Nephron (organoid): ENCODE measurements around the gene FKBP5.
A peak's percentile ranks its signal among the peaks of the same experiment; 100 is the strongest.

ENCODE experiments used
- H3K27ac Mint-ChIP-seq, 3 experiments: 2 replicates each; pipeline ENCODE4 v1.8.0; 2020; ENCODE audit warnings: mixed read lengths in 3 of 3, mild to moderate bottlenecking in 2 of 3, moderate library complexity in 1 of 3
- H3K27me3 Mint-ChIP-seq: 2 replicates; pipeline ENCODE4 v1.8.0; 2021; ENCODE audit warnings: low read depth, mild to moderate bottlenecking, moderate library complexity, mixed read lengths
- H3K36me3 Mint-ChIP-seq: 2 replicates; pipeline ENCODE4 v1.8.0; 2020; ENCODE audit warnings: low read depth, mixed read lengths
- H3K4me1 Mint-ChIP-seq: 2 replicates; pipeline ENCODE4 v1.8.0; 2020; ENCODE audit warnings: mixed read lengths
- H3K4me3 Mint-ChIP-seq, 3 experiments: 2 replicates each; pipeline ENCODE4 v1.8.0; 2020; ENCODE audit warnings: mild to moderate bottlenecking in 3 of 3, mixed read lengths in 3 of 3, moderate library complexity in 2 of 3
- H3K9me3 Mint-ChIP-seq: 2 replicates; pipeline ENCODE4 v1.8.0; 2020; ENCODE audit warnings: mixed read lengths
- CTCF ChIP-seq, 3 experiments: fragments of 200-600 bp; sonication (generic); IDR thresholded peaks; one replicate each; pipeline ENCODE4 v1.5.0; 2021; ENCODE audit warnings: antibody characterized with exemption in 3 of 3; ENCODE audit not compliant: unreplicated experiment in 3 of 3

The FKBP5 gene

GRCh38 chr6:35665573-35665972, 23.1 kb downstream of the FKBP5 start:
- no peaks in the 10 kb centered on the region for H3K36me3 Mint-ChIP-seq
- H3K4me3 Mint-ChIP-seq, result no peak overlapping the region
- H3K9me3 Mint-ChIP-seq, result no peaks in the 10 kb centered on the region
- peaks cover 8% of the 10 kb centered on the region for H3K4me1 Mint-ChIP-seq
- no peak overlapping the region for H3K27ac Mint-ChIP-seq
- H3K27me3 Mint-ChIP-seq, result no peaks in the 10 kb centered on the region
- TF ChIP-seq CTCF (IDR thresholded peaks at IDR 0.05; ENCODE audit: unreplicated experiment in 3 of 3), result no peak

GRCh38 chr6:35664945-35665344, 23.8 kb downstream of the FKBP5 start:
- no peak for TF ChIP-seq CTCF (IDR thresholded peaks at IDR 0.05; ENCODE audit: unreplicated experiment in 3 of 3)
- Mint-ChIP-seq H3K9me3 (no peaks in the 10 kb centered on the region), H3K27me3 (no peaks in the 10 kb centered on the region), H3K36me3 (no peaks in the 10 kb centered on the region), H3K27ac (no peak overlapping the region), H3K4me3 (no peak overlapping the region), H3K4me1 (peaks cover 8% of the 10 kb centered on the region)

- Mint-ChIP-seq H3K9me3 (no peaks in the 10 kb centered on the region), H3K27ac (no peak overlapping the region), H3K36me3 (no peaks in the 10 kb centered on the region), H3K4me3 (no peak overlapping the region), H3K27me3 (no peaks in the 10 kb centered on the region), H3K4me1 (no peaks in the 10 kb centered on the region)
- no peak for TF ChIP-seq CTCF (IDR thresholded peaks at IDR 0.05; ENCODE audit: unreplicated experiment in 3 of 3)
Measured at GRCh38 chr6:35663447-35664235, 25.1 kb downstream of the FKBP5 start.

- no peak overlapping the region for H3K27ac Mint-ChIP-seq
Measured at GRCh38 chr6:35662999-35663398, 25.7 kb downstream of the FKBP5 start.

GRCh38 chr6:35654883-35655282, 33.8 kb downstream of the FKBP5 start:
- Mint-ChIP-seq H3K27me3 (no peaks in the 10 kb centered on the region), H3K36me3 (peaks cover 4% of the 10 kb centered on the region), H3K4me1 (no peaks in the 10 kb centered on the region), H3K4me3 (no peak overlapping the region), H3K27ac (no peak overlapping the region), H3K9me3 (no peaks in the 10 kb centered on the region)
- TF ChIP-seq CTCF (IDR thresholded peaks at IDR 0.05; ENCODE audit: unreplicated experiment in 3 of 3), result no peak

More at GRCh38 chr6:35662999-35663398, 25.7 kb downstream of the FKBP5 start:
- Mint-ChIP-seq H3K4me3 (no peak overlapping the region), H3K4me1 (no peaks in the 10 kb centered on the region), H3K9me3 (no peaks in the 10 kb centered on the region), H3K36me3 (no peaks in the 10 kb centered on the region), H3K27me3 (no peaks in the 10 kb centered on the region)
- no peak for TF ChIP-seq CTCF (IDR thresholded peaks at IDR 0.05; ENCODE audit: unreplicated experiment in 3 of 3)

- no peak overlapping the region for H3K4me3 Mint-ChIP-seq
- no peaks in the 10 kb centered on the region for H3K36me3 Mint-ChIP-seq
- no peak for TF ChIP-seq CTCF (IDR thresholded peaks at IDR 0.05; ENCODE audit: unreplicated experiment in 3 of 3)
- peak overlapping the region in 1 of 3 experiments; percentile 68 for H3K27ac Mint-ChIP-seq
- H3K27me3 Mint-ChIP-seq, result no peaks in the 10 kb centered on the region
- H3K9me3 Mint-ChIP-seq, result no peaks in the 10 kb centered on the region
- H3K4me1 Mint-ChIP-seq, result no peaks in the 10 kb centered on the region
Measured at GRCh38 chr6:35651244-35651643, 37.5 kb downstream of the FKBP5 start.
